HG03196 (cell line): ENCODE measurements around the gene SLC12A7.
"Not testable (repeated sequence)": the region's sequence is repeated elsewhere in the genome, so short reads cannot be mapped to it uniquely, and the experiment has no call there.

Experiments used
- ATAC-seq: cut with Tn5 transposase; IDR thresholded peaks from one replicate; pipeline ENCODE4 v1.9.1; 2021; ENCODE audit not compliant: unreplicated experiment

SLC12A7 gene

GRCh38 chr5:1083026-1083425, 28.8 kb downstream of the SLC12A7 start:
- not testable (repeated sequence) for ATAC-seq

GRCh38 chr5:1081519-1081918, 30.3 kb downstream of the SLC12A7 start:
- ATAC-seq: no peak

GRCh38 chr5:1080432-1080831, 31.4 kb downstream of the SLC12A7 start:
- ATAC-seq: no peak

GRCh38 chr5:1079961-1080360, 31.9 kb downstream of the SLC12A7 start:
- no peak for ATAC-seq

- no peak for ATAC-seq
These were observed 32.4 kb downstream of the SLC12A7 start for GRCh38 chr5:1079486-1079885.

- no peak for ATAC-seq
These were observed 33.0 kb downstream of the SLC12A7 start for GRCh38 chr5:1078851-1079250.

- no peak for ATAC-seq
These were observed 33.7 kb downstream of the SLC12A7 start for GRCh38 chr5:1078206-1078605.

- no peak for ATAC-seq
These were observed 34.3 kb downstream of the SLC12A7 start for GRCh38 chr5:1077491-1078020.

- no peak for ATAC-seq
These were observed 34.8 kb downstream of the SLC12A7 start for GRCh38 chr5:1077026-1077425.

- ATAC-seq: no peak
These were observed 35.5 kb downstream of the SLC12A7 start for GRCh38 chr5:1076406-1076805.

GRCh38 chr5:1075931-1076330, 35.9 kb downstream of the SLC12A7 start:
- ATAC-seq: no peak

GRCh38 chr5:1075555-1075881, 36.3 kb downstream of the SLC12A7 start:
- ATAC-seq: no peak

GRCh38 chr5:1074816-1075554, 36.9 kb downstream of the SLC12A7 start:
- ATAC-seq: no peak

GRCh38 chr5:1074226-1074625, 37.6 kb downstream of the SLC12A7 start:
- no peak for ATAC-seq

GRCh38 chr5:1073239-1074102, 38.4 kb downstream of the SLC12A7 start:
- ATAC-seq: no peak

- no peak for ATAC-seq
These were observed 42.2 kb downstream of the SLC12A7 start for GRCh38 chr5:1069720-1070088.

GRCh38 chr5:1068895-1069719, 42.8 kb downstream of the SLC12A7 start:
- ATAC-seq: no peak

- ATAC-seq: no peak
These were observed 43.5 kb downstream of the SLC12A7 start for GRCh38 chr5:1068204-1068894.

- ATAC-seq: no peak
These were observed 44.4 kb downstream of the SLC12A7 start for GRCh38 chr5:1067141-1068121.

- no peak for ATAC-seq
These were observed 45.2 kb downstream of the SLC12A7 start for GRCh38 chr5:1066676-1067075.
